GM23248 (cell line): ENCODE data around the gene ATL1.

Experiments
- EZH2 ChIP-seq: fragments of 200-600 bp; sonication (generic); IDR thresholded peaks from 2 replicates; pipeline ENCODE4 v1.6.1; 2018; ENCODE audit warnings: antibody characterized with exemption, mild to moderate bottlenecking; ENCODE audit not compliant: insufficient read depth, poor library complexity, severe bottlenecking
- EZH2phosphoT487 ChIP-seq: fragments of 200-600 bp; sonication (generic); IDR thresholded peaks from 2 replicates; pipeline ENCODE4 v1.6.1; 2018; ENCODE audit warnings: antibody characterized with exemption, moderate library complexity, mild to moderate bottlenecking, low read depth; ENCODE audit not compliant: insufficient read depth

GRCh38 chr14:50512463-50512862 lies 47.5 kb upstream of the ATL1 start:
- no peak for TF ChIP-seq EZH2
- TF ChIP-seq EZH2phosphoT487, result no peak
